ENCODE results near the gene KRT20. TPM values are rescaled to one million over a fixed set of nuclear protein-coding genes. Genes with fewer than 3 reads are reported as not detected.

KRT20 gene
- total and polyA plus RNA-seq, 2 of the 8 experiments (the other 6 are each of a cell fraction or from before 2014, with no cell fraction given) = not detected

DNA sequence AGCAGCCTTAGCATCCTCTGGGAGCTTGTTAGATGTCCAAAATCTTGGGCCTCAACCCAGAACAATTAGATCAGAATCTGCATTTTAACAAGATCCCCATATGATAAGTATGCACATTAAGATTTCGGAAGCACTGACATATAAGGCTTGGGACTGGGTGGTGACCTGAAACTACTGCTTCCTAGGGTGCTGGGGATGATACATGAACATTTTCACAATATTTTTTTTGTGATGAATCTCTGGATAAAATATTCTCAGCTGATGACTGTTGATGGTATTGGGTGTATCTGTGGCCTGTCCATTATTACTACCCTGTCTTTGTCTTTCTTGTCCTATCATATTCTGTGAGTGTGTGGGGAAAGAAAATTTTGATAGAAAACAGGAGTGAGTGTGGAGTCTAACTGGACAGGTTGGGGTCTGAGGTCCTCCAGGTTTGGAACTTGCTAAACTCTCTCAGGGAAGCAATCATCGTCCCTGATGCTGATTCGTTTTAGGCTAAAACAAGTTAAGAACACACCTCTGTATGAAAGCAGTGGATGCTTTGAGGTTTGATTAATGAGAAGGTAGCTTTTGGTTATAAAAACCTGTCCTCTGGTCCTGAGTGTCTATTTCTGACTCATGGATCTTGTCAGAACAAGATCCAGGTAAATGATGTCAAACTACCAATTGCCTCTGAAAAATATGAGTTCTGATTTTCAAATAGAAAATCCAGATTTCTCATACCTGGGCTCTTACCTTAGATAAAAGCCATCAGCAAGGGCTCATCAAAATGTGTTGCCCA lies 29.2 kb upstream of the KRT20 start:
- CTCF ChIA-PET (ENCODE audit: partially characterized antibody) = interaction anchor here (1.4 to 5.6 kb wide), 6 partner anchors 49 to 753 kb away, joined by 3 to 28 read pairs (median 6); no protein-coding TSS in a partner anchor
- no peaks in the 10 kb centered on the region for H3K9me3 ChIP-seq (ENCODE audit: insufficient read depth in 2 of 2, low read depth in 1 of 2, low read length in 1 of 2)
- no peak overlapping the region for H2BK20ac ChIP-seq (ENCODE audit: low read length)
- H3K27ac ChIP-seq (ENCODE audit: low read depth, low read length) = no peak overlapping the region
- POLR2A ChIA-PET (ENCODE audit: partially characterized antibody) = no interaction called here
- no peak overlapping the region for H3K56ac ChIP-seq (replicated peaks; ENCODE audit: insufficient read length, low read depth, low read length)
- no peak overlapping the region for H2BK5ac ChIP-seq (ENCODE audit: low read depth, low read length)
- H3K4ac ChIP-seq (replicated peaks; ENCODE audit: insufficient read length, low read depth, low read length) = no peak overlapping the region
- 89% methylated on average over 3 of the region's 3 CpGs; no CpG with 5 or more reads in 1 of the 2 experiments for WGBS, 2 experiments (ENCODE audit: extremely low coverage in 1 of 2, insufficient coverage in 1 of 2, insufficient read length in 1 of 2, insufficient replicate concordance in 2 of 2, low coverage in 1 of 2, low lambda C conversion rate in 2 of 2, missing lambda C conversion rate in 1 of 2)
- no peak overlapping the region for H2BK15ac ChIP-seq (ENCODE audit: low read length)
- no peak overlapping the region for H2BK12ac ChIP-seq (ENCODE audit: low read depth, low read length)
- no peak overlapping the region for H3K9ac ChIP-seq (replicated peaks in 1 of 4; ENCODE audit: extremely low read depth in 1 of 4, low read depth in 3 of 4, low read length in 3 of 4)
- DNase-seq (ENCODE audit: low read depth in 1 of 2, low spot score in 2 of 2) (no peak), FAIRE-seq (no peak)
- no peak overlapping the region for H3K18ac ChIP-seq (ENCODE audit: extremely low read depth, low read length)
- no peaks in the 10 kb centered on the region for H3K27me3 ChIP-seq (replicated peaks in 1 of 4; ENCODE audit: control insufficient read depth in 3 of 4, extremely low read depth in 1 of 4, insufficient read depth in 3 of 4, low read length in 3 of 4)
- H4K20me1 ChIP-seq (replicated peaks in 1 of 2; ENCODE audit: control insufficient read depth in 1 of 2, insufficient read depth in 2 of 2, low read length in 2 of 2) = no peaks in the 10 kb centered on the region
- H2AFZ ChIP-seq (ENCODE audit: low read length) = no peak overlapping the region
- no peak overlapping the region for H2AK5ac ChIP-seq (ENCODE audit: low read depth, low read length)
- no peak overlapping the region for H4K5ac ChIP-seq (ENCODE audit: insufficient read length, low read depth, low read length)
- H3K4me3 ChIP-seq (ENCODE audit: extremely low read depth in 1 of 4, insufficient read depth in 2 of 4, low read depth in 3 of 4, low read length in 4 of 4) = no peak overlapping the region
- H3K4me1 ChIP-seq (replicated peaks in 1 of 4; ENCODE audit: control insufficient read depth in 3 of 4, insufficient read depth in 4 of 4, low read length in 3 of 4) = no peaks in the 10 kb centered on the region
- no peak overlapping the region for H2BK120ac ChIP-seq (replicated peaks; ENCODE audit: low read depth, low read length)
- no peaks in the 10 kb centered on the region for H3K23me2 ChIP-seq (ENCODE audit: low read depth, low read length)
- H3K23ac ChIP-seq (ENCODE audit: insufficient read length) = no peak overlapping the region
- H3K14ac ChIP-seq (ENCODE audit: insufficient read length) = no peak overlapping the region
- H3K79me1 ChIP-seq (ENCODE audit: low read depth, low read length) = no peaks in the 10 kb centered on the region
- no peaks in the 10 kb centered on the region for H3K36me3 ChIP-seq (ENCODE audit: control insufficient read depth in 2 of 4, insufficient read depth in 4 of 4, low read length in 3 of 4)
- no peaks in the 10 kb centered on the region for H3K79me2 ChIP-seq (ENCODE audit: control insufficient read depth in 1 of 2, insufficient read depth in 2 of 2, low read length in 2 of 2)
- H4K8ac ChIP-seq (ENCODE audit: extremely low read depth, insufficient read depth, low read length) = no peak overlapping the region
- no peak overlapping the region for H3K4me2 ChIP-seq (ENCODE audit: insufficient read depth in 1 of 2, low read depth in 2 of 2, low read length in 2 of 2)
- no peak overlapping the region for H4K91ac ChIP-seq (replicated peaks; ENCODE audit: insufficient read length, low read length)
